Activated naive CD4-positive, alpha-beta T cell treated with anti-CD3 and anti-CD28 coated beads, Interleukin-2, amount 50 U/mL, for 72 hours (primary cell): ENCODE measurements around the gene TBC1D32. TPM values are rescaled to one million over a fixed set of nuclear protein-coding genes. Genes with fewer than 3 reads are reported as not detected.
"Not testable (repeated sequence)": the region's sequence is repeated elsewhere in the genome, so short reads cannot be mapped to it uniquely, and the experiment has no call there.

Source experiments
- ATAC-seq, 2 donors: fragments of 150-1000 bp; cut with Tn5 transposase; 2 replicates each; pipeline ENCODE4 v1.10.0; 2021; ENCODE audit warnings: mild to moderate bottlenecking in 2 of 2, moderate library complexity in 2 of 2
- DNase-seq, 2 donors: peaks; one replicate each; pipeline ENCODE4 v3.0.0; 2021 to 2022; ENCODE audit warnings: low spot score in 2 of 2
- H3K27ac Mint-ChIP-seq, 2 donors: one replicate each; pipeline ENCODE4 v1.8.0; 2022; ENCODE audit warnings: mild to moderate bottlenecking in 2 of 2, mixed read lengths in 2 of 2
- H3K36me3 Mint-ChIP-seq, 2 donors: one replicate each; pipeline ENCODE4 v1.8.0; 2022; ENCODE audit warnings: mixed read lengths in 2 of 2
- H3K9me3 Mint-ChIP-seq, 2 donors: one replicate each; pipeline ENCODE4 v1.8.0; 2022; ENCODE audit warnings: mixed read lengths in 2 of 2
- total RNA-seq, 2 donors: library from RNA; stranded (reverse); gene quantifications; one replicate each; pipeline ENCODE4 v1.2.3, GENCODE V29; 2022

TBC1D32 gene
- total RNA-seq, 2 donors from 2014 or later = 8.4 to 12.6 TPM

- H3K36me3 Mint-ChIP-seq = no peaks in the 10 kb centered on the region
These were observed 223.5 kb downstream of the TBC1D32 start for GRCh38 chr6:121110733-121111132.

GRCh38 chr6:121106962-121107361, 227.3 kb downstream of the TBC1D32 start:
- peaks cover 3 to 12% of the 10 kb centered on the region in 2 donors for H3K36me3 Mint-ChIP-seq

More at GRCh38 chr6:121110733-121111132, 223.5 kb downstream of the TBC1D32 start:
- no peak overlapping the region for H3K27ac Mint-ChIP-seq
- no peak for DNase-seq
- no peak for ATAC-seq
- no peaks in the 10 kb centered on the region for H3K9me3 Mint-ChIP-seq

GRCh38 chr6:121105461-121105860, 228.8 kb downstream of the TBC1D32 start:
- Mint-ChIP-seq H3K9me3 (no peaks in the 10 kb centered on the region), H3K27ac (no peak overlapping the region), H3K36me3 (peaks cover 14 to 17% of the 10 kb centered on the region in 2 donors)
- no peak for DNase-seq
- no peak for ATAC-seq

More at GRCh38 chr6:121106962-121107361, 227.3 kb downstream of the TBC1D32 start:
- Mint-ChIP-seq H3K27ac (no peak overlapping the region), H3K9me3 (no peaks in the 10 kb centered on the region)
- no peak for ATAC-seq
- DNase-seq = no peak

GRCh38 chr6:121093928-121094327, 240.4 kb downstream of the TBC1D32 start:
- no peak for ATAC-seq
- DNase-seq = no peak
- no peak overlapping the region for H3K27ac Mint-ChIP-seq
- H3K9me3 Mint-ChIP-seq = no peaks in the 10 kb centered on the region
- peaks cover 0 to 7% of the 10 kb centered on the region in 2 donors for H3K36me3 Mint-ChIP-seq

DNA sequence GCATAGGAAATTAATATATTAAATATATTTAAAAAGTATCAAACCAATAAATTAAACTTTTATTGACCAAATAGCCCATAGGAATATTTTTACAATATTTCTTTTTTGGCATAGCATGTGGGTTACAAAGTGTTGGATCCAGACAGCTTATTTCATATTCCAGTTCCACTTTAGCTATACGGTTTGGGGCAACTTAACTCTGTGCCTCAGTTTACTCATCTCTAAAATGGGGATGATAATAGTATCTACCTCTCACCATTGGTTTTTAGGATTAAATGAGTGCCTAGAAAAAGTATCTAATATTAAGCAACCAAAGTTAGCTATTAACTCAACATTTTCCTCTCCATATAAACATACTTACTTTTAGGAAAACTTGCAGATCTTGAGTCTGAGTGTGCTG, 243.8 kb downstream of the TBC1D32 start:
- ATAC-seq = no peak

DNA sequence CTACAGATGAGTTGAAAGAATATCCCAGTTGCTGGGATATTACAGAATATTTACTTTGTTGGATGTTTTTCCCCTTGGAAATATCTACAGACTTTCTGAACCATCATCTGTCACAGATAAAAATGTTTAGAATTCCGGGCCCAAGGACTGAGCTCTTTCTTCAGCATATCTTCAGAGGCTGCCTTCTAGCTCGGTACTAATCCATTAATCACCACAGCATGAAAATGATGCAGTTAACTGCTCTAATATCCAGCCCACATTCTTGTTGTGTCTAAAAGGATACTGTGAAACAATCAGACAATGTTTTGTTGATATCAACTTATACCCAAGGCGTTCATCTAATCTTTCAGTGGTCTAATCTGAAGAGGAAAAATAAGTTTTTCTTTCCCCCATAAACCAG, 247.4 kb downstream of the TBC1D32 start:
- DNase-seq (no peak), ATAC-seq (no peak)
- H3K36me3 Mint-ChIP-seq = no peaks in the 10 kb centered on the region
- no peak overlapping the region for H3K27ac Mint-ChIP-seq
- H3K9me3 Mint-ChIP-seq = no peaks in the 10 kb centered on the region

More for the DNA sequence above, 243.8 kb downstream of the TBC1D32 start:
- Mint-ChIP-seq H3K27ac (no peak overlapping the region), H3K9me3 (no peaks in the 10 kb centered on the region), H3K36me3 (no peaks in the 10 kb centered on the region)
- DNase-seq = no peak

GRCh38 chr6:121076119-121076518, 258.2 kb downstream of the TBC1D32 start:
- peaks cover 3% of the 10 kb centered on the region in 2 donors for H3K36me3 Mint-ChIP-seq
- H3K27ac Mint-ChIP-seq = no peak overlapping the region
- no peaks in the 10 kb centered on the region for H3K9me3 Mint-ChIP-seq
- DNase-seq (no peak), ATAC-seq (no peak)

- DNase-seq, H3K27ac Mint-ChIP-seq, ATAC-seq: not testable (repeated sequence)
- H3K36me3 Mint-ChIP-seq = peaks cover 27 to 50% of the 10 kb centered on the region in 2 donors
- peaks cover 23 to 26% of the 10 kb centered on the region in 2 donors for H3K9me3 Mint-ChIP-seq
These were observed 265.5 kb downstream of the TBC1D32 start for GRCh38 chr6:121068749-121069148.

- H3K27ac Mint-ChIP-seq = no peak overlapping the region
- ATAC-seq (no peak), DNase-seq (no peak)
- peaks cover 32 to 54% of the 10 kb centered on the region in 2 donors for H3K36me3 Mint-ChIP-seq
- peaks cover 30 to 32% of the 10 kb centered on the region in 2 donors for H3K9me3 Mint-ChIP-seq
These were observed 266.9 kb downstream of the TBC1D32 start for GRCh38 chr6:121067381-121067780.

DNA sequence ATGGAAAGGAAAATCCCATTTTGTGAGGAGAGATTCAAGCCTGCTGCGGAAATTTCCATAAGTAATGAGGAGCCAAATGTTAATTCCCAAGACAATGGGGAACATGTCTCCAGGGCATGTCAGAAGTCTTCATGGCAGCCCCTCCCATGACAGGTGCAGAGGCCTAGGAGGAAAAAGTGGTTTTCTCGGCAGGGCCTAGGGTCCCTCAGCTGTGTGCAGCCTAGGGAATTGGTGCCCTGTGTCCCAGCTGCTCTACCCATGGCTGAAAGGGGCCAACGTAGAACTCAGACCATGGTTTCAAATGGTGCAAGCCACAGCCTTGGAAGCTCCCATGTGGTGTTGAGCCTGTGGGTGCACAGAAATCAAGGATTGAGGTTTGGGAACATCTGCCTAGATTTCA, 269.9 kb downstream of the TBC1D32 start:
- H3K27ac Mint-ChIP-seq = peak overlapping the region in 1 of 2 donors; percentile 60
- DNase-seq = no peak
- peaks cover 27 to 32% of the 10 kb centered on the region in 2 donors for H3K9me3 Mint-ChIP-seq
- H3K36me3 Mint-ChIP-seq = peaks cover 20 to 37% of the 10 kb centered on the region in 2 donors
- no peak for ATAC-seq

- no peaks in the 10 kb centered on the region for H3K9me3 Mint-ChIP-seq
- no peak overlapping the region for H3K27ac Mint-ChIP-seq
- no peaks in the 10 kb centered on the region for H3K36me3 Mint-ChIP-seq
- peak in 1 of 2 donors; percentile 10 for DNase-seq
- ATAC-seq = peak in 1 of 2 donors; percentile 47
These were observed 278.6 kb downstream of the TBC1D32 start for GRCh38 chr6:121055572-121056163.

- DNase-seq, H3K36me3 Mint-ChIP-seq, H3K9me3 Mint-ChIP-seq, ATAC-seq, H3K27ac Mint-ChIP-seq: not testable (repeated sequence)
These were observed 285.7 kb downstream of the TBC1D32 start for GRCh38 chr6:121048593-121048992.

GRCh38 chr6:121044905-121045304, 289.4 kb downstream of the TBC1D32 start:
- H3K9me3 Mint-ChIP-seq, DNase-seq, ATAC-seq, H3K27ac Mint-ChIP-seq, H3K36me3 Mint-ChIP-seq: not testable (repeated sequence)

- H3K36me3 Mint-ChIP-seq, H3K9me3 Mint-ChIP-seq, DNase-seq, H3K27ac Mint-ChIP-seq, ATAC-seq: not testable (repeated sequence)
These were observed 290.6 kb downstream of the TBC1D32 start for GRCh38 chr6:121043706-121044105.

- H3K9me3 Mint-ChIP-seq, ATAC-seq, DNase-seq, H3K27ac Mint-ChIP-seq, H3K36me3 Mint-ChIP-seq: not testable (repeated sequence)
These were observed 291.1 kb downstream of the TBC1D32 start for GRCh38 chr6:121043211-121043610.

DNA sequence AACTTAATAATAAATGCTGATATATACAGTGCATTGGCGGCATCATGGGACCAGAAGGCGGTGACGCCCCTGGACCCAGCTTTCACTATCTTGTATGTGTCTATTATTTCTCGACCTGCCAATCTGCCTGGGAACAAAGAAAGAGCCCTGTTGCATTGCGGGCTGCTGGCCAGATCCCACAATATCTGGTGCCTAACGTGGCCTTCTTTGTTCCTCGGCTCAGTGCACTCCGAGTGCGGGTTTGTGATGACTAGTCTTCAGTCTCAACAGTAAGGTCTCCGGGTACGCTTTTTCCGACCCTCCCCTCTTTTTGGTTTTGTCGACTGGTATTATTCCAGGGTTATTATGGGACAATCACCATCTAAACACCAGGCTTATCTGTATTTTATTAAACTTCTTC, 291.5 kb downstream of the TBC1D32 start:
- Mint-ChIP-seq H3K36me3 (no peaks in the 10 kb centered on the region), H3K27ac (no peak overlapping the region), H3K9me3 (peaks cover 0 to 7% of the 10 kb centered on the region in 2 donors)
- DNase-seq = no peak
- no peak for ATAC-seq

- ATAC-seq (no peak), DNase-seq (no peak)
- Mint-ChIP-seq H3K9me3 (peaks cover 0 to 7% of the 10 kb centered on the region in 2 donors), H3K36me3 (no peaks in the 10 kb centered on the region), H3K27ac (no peak overlapping the region)
These were observed 293.4 kb downstream of the TBC1D32 start for GRCh38 chr6:121040831-121041230.

- H3K36me3 Mint-ChIP-seq = no peaks in the 10 kb centered on the region
- ATAC-seq (no peak), DNase-seq (no peak)
- H3K27ac Mint-ChIP-seq = no peak overlapping the region
- H3K9me3 Mint-ChIP-seq = no peaks in the 10 kb centered on the region
These were observed 301.2 kb downstream of the TBC1D32 start for GRCh38 chr6:121033091-121033490.
